ENCODE measurements around the gene RCSD1. TPM values are rescaled to one million over a fixed set of nuclear protein-coding genes. Genes with fewer than 3 reads are reported as not detected.
A peak's percentile ranks its signal among the peaks of the same experiment; 100 is the strongest.

The RCSD1 gene
- polyA plus RNA-seq, 10 donors: 24.1 to 56.9 (median 47.2) TPM

- peak in 1 of 3 donors; percentile 85 for DNase-seq
Measured at GRCh38 chr1:167666416-167666815, 36.4 kb downstream of the RCSD1 start.

- DNase-seq: no peak
Measured at GRCh38 chr1:167667536-167667935, 37.5 kb downstream of the RCSD1 start.

GRCh38 chr1:167668108-167668507 is 38.1 kb downstream of the RCSD1 start:
- no peak for DNase-seq

GRCh38 chr1:167669209-167670124 is 39.4 kb downstream of the RCSD1 start:
- peak in 1 of 3 donors; percentile 58 for DNase-seq

- DNase-seq: no peak
Measured at GRCh38 chr1:167670563-167670962, 40.5 kb downstream of the RCSD1 start.

- no peak for DNase-seq
Measured at GRCh38 chr1:167671727-167672511, 41.9 kb downstream of the RCSD1 start.

GRCh38 chr1:167672831-167673230 is 42.8 kb downstream of the RCSD1 start:
- no peak for DNase-seq

- no peak for DNase-seq
Measured at GRCh38 chr1:167673265-167673664, 43.2 kb downstream of the RCSD1 start.

- DNase-seq: no peak
Measured at GRCh38 chr1:167674156-167674555, 44.1 kb downstream of the RCSD1 start.

- DNase-seq: no peak
Measured at GRCh38 chr1:167675440-167675839, 45.4 kb downstream of the RCSD1 start.

- no peak for DNase-seq
Measured at GRCh38 chr1:167676205-167676915, 46.3 kb downstream of the RCSD1 start.

- DNase-seq: no peak
Measured at GRCh38 chr1:167676916-167677848, 47.1 kb downstream of the RCSD1 start.

- no peak for DNase-seq
Measured at GRCh38 chr1:167678422-167678821, 48.4 kb downstream of the RCSD1 start.

GRCh38 chr1:167678838-167679237 is 48.8 kb downstream of the RCSD1 start:
- no peak for DNase-seq

- no peak for DNase-seq
Measured at GRCh38 chr1:167679714-167680113, 49.7 kb downstream of the RCSD1 start.

GRCh38 chr1:167681024-167681423 is 51.0 kb downstream of the RCSD1 start:
- no peak for DNase-seq

GRCh38 chr1:167681451-167682098 is 51.5 kb downstream of the RCSD1 start:
- peak in 2 of 3 donors; percentile 75 to 79 for DNase-seq

- no peak for DNase-seq
Measured at GRCh38 chr1:167683226-167683625, 53.2 kb downstream of the RCSD1 start.

- no peak for DNase-seq
Measured at GRCh38 chr1:167683641-167684502, 53.8 kb downstream of the RCSD1 start.
